Stimulated activated CD4-positive, alpha-beta T cell treated with anti-CD3 and anti-CD28 coated beads, Interleukin-2, amount 100 ng/mL, for 24 hours (primary cell): ENCODE results near the gene RPL36.
"Not testable (repeated sequence)": the region's sequence is repeated elsewhere in the genome, so short reads cannot be mapped to it uniquely, and the experiment has no call there.

ENCODE experiments used
- DNase-seq, 2 donors: peaks; one replicate each; pipeline ENCODE4 v3.0.0-alpha.2; 2020

Gene RPL36

DNA sequence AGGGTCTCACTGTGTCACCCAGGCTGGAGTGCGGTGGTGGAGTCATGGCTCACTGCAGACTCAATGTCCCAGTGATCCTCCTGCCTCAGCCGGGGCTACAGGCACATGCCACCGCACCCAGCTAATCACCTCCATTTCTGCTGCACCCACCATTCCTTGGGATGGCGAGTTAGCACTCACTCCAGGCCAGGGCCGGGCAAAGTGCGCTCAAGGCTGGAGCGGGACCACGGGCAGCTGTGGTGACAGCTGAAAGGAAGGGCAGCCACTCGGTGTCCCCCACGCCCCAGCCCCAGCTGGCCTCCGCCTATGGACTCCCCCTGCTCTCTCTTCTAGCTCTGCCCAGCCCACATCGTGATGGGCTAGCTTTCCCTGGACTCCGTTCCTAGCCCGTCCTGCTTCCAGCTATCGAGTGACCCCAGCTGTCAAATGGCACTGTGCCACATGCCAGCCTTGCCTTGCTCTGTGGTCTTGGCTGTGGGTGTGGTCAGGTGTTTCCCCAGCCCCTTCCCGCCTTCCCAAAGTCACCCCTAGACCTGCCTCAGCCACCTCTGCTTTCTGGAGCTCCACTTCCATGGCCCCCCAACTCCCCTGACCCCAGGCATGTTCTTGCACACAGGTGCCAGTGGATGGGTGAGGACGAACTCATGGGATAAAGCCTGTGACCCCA, 13.9 kb upstream of the RPL36 start:
- DNase-seq, result no peak

DNA sequence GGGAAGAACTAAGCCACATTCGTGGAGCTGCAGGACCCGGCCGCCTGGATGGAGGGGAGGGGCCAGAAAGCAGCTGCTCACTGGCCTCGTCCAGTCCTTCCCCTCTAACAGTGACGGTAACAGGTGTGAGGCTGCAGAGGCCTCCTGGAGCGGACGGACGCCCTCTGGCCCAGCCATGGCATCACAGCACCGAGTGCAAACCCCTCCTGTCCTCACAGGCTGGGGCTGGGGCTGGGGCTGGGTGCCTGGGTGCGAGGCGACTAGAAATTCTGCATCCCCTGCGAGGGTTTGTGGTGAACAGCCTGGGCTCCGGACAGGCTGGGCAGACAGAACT, 13.4 kb upstream of the RPL36 start:
- DNase-seq, result no peak

DNA sequence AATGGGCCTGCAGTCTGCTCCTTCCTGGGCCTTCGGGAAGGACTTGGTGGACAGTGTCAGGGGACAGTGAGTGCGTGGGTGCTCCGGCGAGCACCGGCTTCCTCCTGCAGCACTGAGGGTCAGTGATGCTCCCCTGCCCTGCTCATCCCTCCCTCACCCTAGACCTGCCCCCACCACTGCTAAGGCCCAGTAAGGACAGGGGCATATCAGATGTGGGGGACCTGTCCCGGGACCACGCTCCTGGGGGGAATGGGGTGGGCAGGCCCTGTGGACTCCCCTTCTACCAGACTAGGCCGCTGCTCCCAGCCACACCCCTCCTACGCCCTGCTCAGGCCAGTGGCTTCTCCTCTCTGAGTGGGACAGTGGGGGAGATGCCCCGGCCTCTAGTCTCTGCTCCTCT, 13.0 kb upstream of the RPL36 start:
- no peak for DNase-seq

- no peak for DNase-seq
Observed at GRCh38 chr19:5677580-5677979, 12.5 kb upstream of the RPL36 start.

- no peak for DNase-seq
Observed at GRCh38 chr19:5678071-5678718, 11.9 kb upstream of the RPL36 start.

DNA sequence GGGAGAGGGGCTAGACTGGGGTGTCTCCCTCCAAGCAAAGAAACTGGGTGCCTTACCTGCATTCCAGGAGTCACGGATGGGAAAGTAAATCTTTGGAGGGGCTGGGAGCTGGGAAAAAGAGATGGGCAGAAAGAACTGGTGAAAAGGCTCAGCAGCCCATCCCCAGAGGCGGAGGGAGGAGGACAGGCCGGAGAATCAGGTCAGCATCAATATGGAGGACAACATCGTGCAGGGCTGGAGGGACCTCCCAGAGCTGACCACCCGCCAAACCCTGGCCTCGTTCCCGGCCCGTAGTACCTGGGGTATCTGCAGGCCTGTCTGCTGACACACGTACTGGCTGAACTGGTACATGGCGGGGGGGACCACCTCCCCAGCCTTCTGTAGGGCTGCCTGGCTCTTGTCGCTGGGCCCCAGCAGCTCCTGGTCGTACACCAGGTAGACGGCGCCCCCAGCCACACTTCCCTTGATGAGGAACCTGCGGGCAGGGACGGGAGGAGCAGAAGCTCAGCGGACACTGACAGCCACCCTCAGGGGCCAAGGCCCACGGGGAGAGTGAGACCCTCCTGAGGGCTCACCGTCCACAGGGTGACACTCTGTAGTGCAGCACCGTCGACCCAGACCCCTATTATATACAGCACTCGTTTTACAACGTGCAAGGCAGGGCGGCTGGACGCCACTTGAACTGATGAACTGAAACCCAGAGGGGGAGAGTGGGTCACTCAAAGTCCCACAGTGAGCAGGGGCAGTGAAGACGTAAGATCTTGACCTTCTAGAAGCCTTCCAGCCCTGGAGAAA, 10.6 kb upstream of the RPL36 start:
- no peak for DNase-seq

GRCh38 chr19:5680084-5680436, 10.0 kb upstream of the RPL36 start:
- no peak for DNase-seq

GRCh38 chr19:5680437-5681368, 9.4 kb upstream of the RPL36 start, which contains the start of the genes HSD11B1L and MICOS13:
Gene HSD11B1L (plus strand): TSS chr19:5681027. CDS start chr19:5684833, 3,806 bp downstream.
Gene MICOS13 (minus strand): TSS chr19:5680516. CDS start chr19:5680486, 30 bp downstream.
- DNase-seq, result peak; percentile 97

GRCh38 chr19:5681391-5682106, 8.5 kb upstream of the RPL36 start:
- no peak for DNase-seq

DNA sequence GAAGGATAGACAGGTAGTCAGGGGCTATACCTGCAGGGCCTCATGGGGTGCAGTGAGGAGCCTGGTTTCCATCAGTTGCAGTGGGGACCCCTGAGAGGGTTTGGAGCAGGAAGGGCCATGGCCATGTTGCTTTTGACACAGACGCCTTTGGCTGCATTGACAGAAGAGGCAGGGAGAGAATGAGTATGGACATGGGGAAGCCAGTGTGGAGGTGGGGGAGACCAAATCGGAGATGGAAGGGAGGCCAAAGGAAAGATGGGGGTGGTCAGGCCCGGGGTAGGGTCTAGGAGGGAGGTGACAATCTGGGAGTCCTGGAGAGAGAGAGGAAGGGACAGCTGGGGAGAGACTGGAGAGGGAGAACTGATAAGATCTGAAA, 8.0 kb upstream of the RPL36 start:
- DNase-seq, result no peak

- no peak for DNase-seq
Observed at GRCh38 chr19:5683177-5683886, 6.8 kb upstream of the RPL36 start.

GRCh38 chr19:5684694-5685430, 5.2 kb upstream of the RPL36 start:
- no peak for DNase-seq

GRCh38 chr19:5686326-5686646, 3.8 kb upstream of the RPL36 start:
- no peak for DNase-seq

GRCh38 chr19:5686647-5687359, 3.3 kb upstream of the RPL36 start:
- DNase-seq, result peak; percentile 100

DNA sequence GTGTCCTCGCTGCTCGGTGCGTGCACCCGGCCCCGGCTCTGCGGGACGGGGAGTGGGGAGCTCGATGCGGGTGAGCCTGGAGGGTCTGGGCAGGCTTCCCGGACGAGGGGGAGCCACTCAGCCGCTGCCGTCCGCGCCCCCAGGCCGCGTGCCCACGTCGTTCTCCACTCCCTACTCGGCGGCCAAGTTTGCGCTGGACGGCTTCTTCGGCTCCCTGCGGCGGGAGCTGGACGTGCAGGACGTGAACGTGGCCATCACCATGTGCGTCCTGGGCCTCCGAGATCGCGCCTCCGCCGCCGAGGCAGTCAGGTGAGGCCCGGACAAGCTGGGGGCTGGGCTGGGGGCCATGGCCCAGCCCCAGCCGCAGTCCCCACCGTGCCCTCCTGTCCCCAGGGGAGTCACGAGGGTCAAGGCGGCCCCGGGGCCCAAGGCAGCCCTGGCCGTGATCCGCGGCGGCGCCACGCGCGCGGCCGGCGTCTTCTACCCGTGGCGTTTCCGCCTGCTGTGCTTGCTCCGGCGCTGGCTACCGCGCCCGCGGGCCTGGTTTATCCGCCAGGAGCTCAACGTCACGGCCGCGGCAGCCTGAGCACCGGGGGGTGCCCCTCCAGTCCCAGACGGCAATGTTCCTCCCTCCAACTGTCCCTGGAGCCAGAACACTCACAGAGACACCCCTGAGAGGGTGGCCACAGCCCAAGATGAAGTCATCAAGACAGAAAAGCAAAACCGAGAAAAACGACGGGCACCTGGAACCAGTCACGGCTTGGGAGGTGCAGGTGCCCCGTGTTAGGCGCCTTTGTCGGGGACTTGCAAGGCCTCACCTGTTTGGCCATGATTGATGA, 2.5 kb upstream of the RPL36 start:
- no peak for DNase-seq

DNA sequence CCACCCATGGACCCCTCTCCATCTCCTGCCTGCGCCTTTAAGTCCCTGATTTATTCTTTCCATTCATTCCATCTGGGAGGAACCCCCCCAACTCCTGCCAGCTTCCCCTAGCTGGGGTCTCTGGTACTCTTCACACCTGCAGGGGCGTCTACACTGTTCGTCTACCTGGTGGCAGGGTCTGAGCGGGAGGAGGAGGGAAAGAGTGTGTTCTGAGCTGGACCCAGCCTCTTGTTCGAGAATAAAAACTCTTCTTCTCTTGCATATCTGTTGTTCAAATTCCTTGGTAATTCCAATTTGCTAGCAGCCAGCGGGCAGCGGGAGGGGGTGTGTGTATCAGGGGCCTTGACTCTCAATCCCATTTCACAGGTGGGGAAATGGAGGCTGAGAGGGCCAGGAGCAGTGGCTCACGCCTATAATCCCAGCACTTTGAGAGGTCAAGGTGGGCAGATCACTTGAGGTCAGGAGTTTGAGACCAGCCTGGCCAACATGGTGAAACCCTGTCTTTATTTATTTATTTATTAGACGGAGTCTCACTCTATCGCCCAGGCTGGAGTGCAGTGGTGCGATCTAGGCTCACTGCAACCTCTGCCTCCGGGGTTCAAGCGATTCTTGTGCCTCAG, 1.7 kb upstream of the RPL36 start:
- DNase-seq, result not testable (repeated sequence)

- peak; percentile 74 to 75 for DNase-seq
Observed at GRCh38 chr19:5690955-5691821, 1.1 kb downstream of the RPL36 start.
